ENCODE measurements around the gene ETV3. TPM values are rescaled to one million over a fixed set of nuclear protein-coding genes. Genes with fewer than 3 reads are reported as not detected.
A peak's percentile ranks its signal among the peaks of the same experiment; 100 is the strongest.

ETV3 gene
- total and polyA plus RNA-seq, 2 of the 8 experiments (the other 6 are each of a cell fraction or from before 2014, with no cell fraction given) = 6.0 to 23.8 TPM

- TF ChIP-seq USF2 (IDR thresholded peaks at IDR 0.05; ENCODE audit: low read length) (no peak), BACH1 (IDR thresholded peaks at IDR 0.05; ENCODE audit: low read length) (no peak), HDAC6 (IDR thresholded peaks at IDR 0.05; ENCODE audit: low read depth, low read length) (no peak), GABPA (IDR thresholded peaks at IDR 0.05; ENCODE audit: borderline replicate concordance, insufficient read depth, low read length) (0 out of 2 replicates have a peak, but pooled peaks have one; percentile 41), MAX (IDR thresholded peaks at IDR 0.05) (no peak), TBP (IDR thresholded peaks at IDR 0.05; ENCODE audit: low read depth, low read length) (0 out of 2 replicates have a peak, but pooled peaks have one; percentile 18), BCL11A (IDR thresholded peaks at IDR 0.05; ENCODE audit: low read depth in 2 of 2, low read length in 2 of 2) (no peak), TAF7 (optimal IDR thresholded peaks at IDR 0.05; ENCODE audit: borderline replicate concordance, low read depth, low read length) (peak; percentile 61), SRF (IDR thresholded peaks at IDR 0.05; ENCODE audit: low read depth, low read length) (no peak), SIN3A (conservative IDR thresholded peaks at IDR 0.05 in 1 of 2, IDR thresholded peaks at IDR 0.05 in 1 of 2; ENCODE audit: low read depth in 1 of 2, low read length in 2 of 2) (0 out of 4 replicates have a peak, but pooled peaks of 1 of the 2 experiments have one; percentile 23), JUN (IDR thresholded peaks at IDR 0.05; ENCODE audit: low read depth, low read length) (no peak), SP1 (IDR thresholded peaks at IDR 0.05; ENCODE audit: low read depth, low read length) (no peak), MAFK (IDR thresholded peaks at IDR 0.05; ENCODE audit: low read depth, low read length) (no peak), KDM1A (IDR thresholded peaks at IDR 0.05; ENCODE audit: borderline replicate concordance, low read length) (no peak), POU5F1 (IDR thresholded peaks at IDR 0.05; ENCODE audit: low read depth, low read length) (no peak), CHD2 (IDR thresholded peaks at IDR 0.05; ENCODE audit: low read length) (no peak), SAP30 (IDR thresholded peaks at IDR 0.05; ENCODE audit: insufficient read depth, insufficient replicate concordance, low read length) (no peak), SUZ12 (IDR thresholded peaks at IDR 0.05; ENCODE audit: low read length) (no peak), RBBP5 (IDR thresholded peaks at IDR 0.05; ENCODE audit: borderline replicate concordance, low read depth, low read length) (no peak), POLR2A (IDR thresholded peaks at IDR 0.05; ENCODE audit: control extremely low read depth in 1 of 2, low read depth in 2 of 2, low read length in 2 of 2) (no peak), ASH2L (IDR thresholded peaks at IDR 0.05; ENCODE audit: low read length) (no peak), ATF3 (IDR thresholded peaks at IDR 0.05; ENCODE audit: insufficient read depth, low read depth, low read length) (no peak)
Measured at GRCh38 chr1:157090196-157090647, 48.0 kb downstream of the ETV3 start (continued).

Measured in H1 (cell line).